Suppressor macrophage treated with lipopolysaccharide for 1 hour (primary cell): ENCODE measurements around the gene CDPF1.

ENCODE experiments used
- DNase-seq, 3 donors: peaks; one replicate each; pipeline ENCODE4 v3.0.0-alpha.2; 2020 to 2022

The CDPF1 gene

GRCh38 chr22:46256358-46256958, 6.4 kb upstream of the CDPF1 start:
- DNase-seq = peak in 1 of 3 donors; percentile 44

- DNase-seq = no peak
Measured at GRCh38 chr22:46251816-46252380, 1.8 kb upstream of the CDPF1 start.

- no peak for DNase-seq
Measured at GRCh38 chr22:46251266-46251665, 1.2 kb upstream of the CDPF1 start.

GRCh38 chr22:46250783-46251125, 661 bp upstream of the CDPF1 start:
- DNase-seq = no peak

- no peak for DNase-seq
Measured at GRCh38 chr22:46247443-46247975, 2.6 kb downstream of the CDPF1 start.

GRCh38 chr22:46246178-46246577, 3.9 kb downstream of the CDPF1 start:
- DNase-seq = no peak

- no peak for DNase-seq
Measured at GRCh38 chr22:46245511-46245910, 4.6 kb downstream of the CDPF1 start.

- DNase-seq = no peak
Measured at GRCh38 chr22:46244771-46245170, 5.3 kb downstream of the CDPF1 start.

- peak; percentile 33 to 66 (median 43) for DNase-seq
Measured at GRCh38 chr22:46242076-46242475, 8.0 kb downstream of the CDPF1 start.

GRCh38 chr22:46241396-46242007, 8.6 kb downstream of the CDPF1 start:
- no peak for DNase-seq

GRCh38 chr22:46240907-46241306, 9.2 kb downstream of the CDPF1 start:
- no peak for DNase-seq

GRCh38 chr22:46240506-46240905, 9.6 kb downstream of the CDPF1 start:
- DNase-seq = peak; percentile 39 to 54 (median 44)

GRCh38 chr22:46240073-46240472, 10.0 kb downstream of the CDPF1 start:
- DNase-seq = no peak

GRCh38 chr22:46239261-46240048, 10.6 kb downstream of the CDPF1 start:
- DNase-seq = no peak

GRCh38 chr22:46238541-46238940, 11.6 kb downstream of the CDPF1 start:
- DNase-seq = no peak

GRCh38 chr22:46237453-46238124, 12.5 kb downstream of the CDPF1 start:
- DNase-seq = no peak

- DNase-seq = no peak
Measured at GRCh38 chr22:46234969-46235368, 15.1 kb downstream of the CDPF1 start.

- peak; percentile 87 to 88 (median 87) for DNase-seq
Measured at GRCh38 chr22:46233231-46233630, 16.9 kb downstream of the CDPF1 start.

- no peak for DNase-seq
Measured at GRCh38 chr22:46230262-46230901, 19.7 kb downstream of the CDPF1 start.

GRCh38 chr22:46229701-46230100, 20.4 kb downstream of the CDPF1 start:
- peak in 2 of 3 donors; percentile 12 to 17 for DNase-seq

GRCh38 chr22:46226577-46226976, 23.5 kb downstream of the CDPF1 start:
- no peak for DNase-seq

- no peak for DNase-seq
Measured at GRCh38 chr22:46225631-46226030, 24.5 kb downstream of the CDPF1 start.
